CD4-positive, alpha-beta T cell treated with Interleukin-15 for 4 hours (primary cell): Measurements from ENCODE around the gene PNRC1.
"Not testable (repeated sequence)": the region's sequence is repeated elsewhere in the genome, so short reads cannot be mapped to it uniquely, and the experiment has no call there.

ENCODE experiments used
- DNase-seq: peaks from one replicate; pipeline ENCODE4 v3.0.0-alpha.2; 2020; ENCODE audit warnings: low spot score

PNRC1 gene

DNA sequence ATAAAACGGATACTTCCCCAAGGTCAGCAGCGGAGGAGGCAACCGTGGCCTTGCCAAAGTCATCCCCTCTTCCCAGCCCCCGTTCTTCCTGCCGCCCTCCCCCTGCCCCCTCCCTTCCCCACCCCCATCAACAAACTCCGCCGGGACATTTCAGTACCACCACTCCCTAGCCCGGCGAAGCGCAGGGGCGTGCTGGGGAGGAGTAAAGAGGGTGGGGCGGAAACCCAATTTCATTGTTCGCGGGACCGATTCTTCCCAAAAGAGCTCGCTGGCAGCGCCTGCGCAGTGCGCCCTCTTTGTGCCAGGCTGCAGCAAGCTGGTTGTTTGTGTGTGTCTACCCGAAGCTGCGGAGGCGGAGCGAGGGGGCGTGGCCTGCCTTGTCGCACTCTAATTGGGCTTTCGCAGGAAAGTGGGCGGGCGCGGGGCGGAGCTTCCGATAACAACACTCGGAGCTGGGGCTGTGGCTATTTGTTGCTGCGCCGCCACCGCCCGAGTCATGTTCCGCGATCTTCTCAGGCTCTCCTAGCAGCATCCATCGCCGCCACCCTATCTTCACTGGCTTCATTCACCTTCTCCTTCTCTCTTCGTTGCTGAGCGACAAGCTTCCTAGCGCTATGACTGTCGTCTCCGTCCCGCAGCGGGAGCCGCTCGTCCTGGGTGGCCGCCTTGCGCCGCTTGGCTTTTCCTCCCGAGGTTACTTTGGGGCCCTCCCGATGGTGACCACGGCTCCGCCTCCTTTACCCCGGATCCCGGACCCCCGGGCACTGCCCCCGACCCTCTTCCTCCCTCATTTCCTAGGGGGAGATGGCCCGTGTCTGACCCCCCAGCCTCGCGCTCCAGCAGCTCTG, at the start of gene PNRC1:
TSS of gene PNRC1 (plus strand) at position 471 of the 848 bp plus-strand sequence. CDS start at position 615, 144 bp downstream.
- DNase-seq, result peak; percentile 100

DNA sequence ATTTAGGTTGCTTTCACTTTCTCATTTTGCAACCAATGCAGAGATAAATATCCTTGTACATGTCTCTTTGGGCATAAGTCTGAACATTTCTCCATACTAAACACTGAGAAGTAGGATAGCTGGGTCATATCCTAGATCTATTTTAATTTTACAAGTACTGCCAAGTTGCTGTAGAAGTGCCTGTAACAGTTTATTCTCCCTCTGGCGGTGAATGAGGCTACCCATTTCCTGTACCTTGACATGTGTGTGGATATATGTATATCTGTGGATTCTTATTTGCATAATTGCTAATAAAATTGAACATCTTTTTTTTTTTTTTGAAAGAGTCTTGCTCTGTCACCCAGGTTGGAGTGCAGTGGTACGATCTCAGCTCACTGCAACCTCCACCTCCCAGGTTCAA, 48.0 kb upstream of the PNRC1 start:
- no peak for DNase-seq

DNA sequence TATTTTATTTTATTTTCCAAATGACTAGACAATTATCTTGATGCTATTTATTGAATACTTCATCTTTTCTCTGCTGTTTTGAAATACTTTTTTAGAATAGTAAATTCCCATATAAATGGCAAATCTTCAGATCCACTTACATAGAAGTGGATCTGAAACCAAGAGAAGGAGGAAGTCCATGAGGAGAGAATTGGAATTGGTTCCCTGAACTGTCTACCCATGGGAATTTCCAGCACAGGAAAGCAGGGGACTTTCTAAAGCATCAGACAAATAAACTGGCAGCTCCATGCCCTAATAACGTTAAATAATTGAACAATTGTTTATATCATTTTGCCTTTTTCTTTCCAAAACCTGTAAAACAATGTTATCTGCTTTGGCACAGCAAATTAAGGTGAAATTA, 47.1 kb upstream of the PNRC1 start:
- DNase-seq, result no peak

DNA sequence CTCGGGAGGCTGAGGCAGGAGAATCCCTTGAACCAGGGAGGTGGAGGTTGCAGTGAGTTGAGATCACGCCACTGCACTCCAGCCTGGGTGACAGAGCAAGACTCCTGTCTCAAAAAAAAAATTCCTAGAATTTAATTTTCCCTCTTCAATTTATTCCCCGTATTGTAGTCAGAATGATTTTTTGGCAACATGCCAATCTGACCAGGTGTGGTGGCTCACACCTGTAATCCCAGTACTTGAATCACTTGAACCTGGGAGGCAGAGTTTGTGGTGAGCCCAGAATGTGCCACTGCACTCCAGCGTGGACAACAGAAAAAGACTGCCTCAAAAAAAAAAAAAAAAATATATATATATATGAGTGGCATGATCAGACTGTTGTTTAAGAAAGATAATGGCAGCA, 46.4 kb upstream of the PNRC1 start:
- DNase-seq, result not testable (repeated sequence)

DNA sequence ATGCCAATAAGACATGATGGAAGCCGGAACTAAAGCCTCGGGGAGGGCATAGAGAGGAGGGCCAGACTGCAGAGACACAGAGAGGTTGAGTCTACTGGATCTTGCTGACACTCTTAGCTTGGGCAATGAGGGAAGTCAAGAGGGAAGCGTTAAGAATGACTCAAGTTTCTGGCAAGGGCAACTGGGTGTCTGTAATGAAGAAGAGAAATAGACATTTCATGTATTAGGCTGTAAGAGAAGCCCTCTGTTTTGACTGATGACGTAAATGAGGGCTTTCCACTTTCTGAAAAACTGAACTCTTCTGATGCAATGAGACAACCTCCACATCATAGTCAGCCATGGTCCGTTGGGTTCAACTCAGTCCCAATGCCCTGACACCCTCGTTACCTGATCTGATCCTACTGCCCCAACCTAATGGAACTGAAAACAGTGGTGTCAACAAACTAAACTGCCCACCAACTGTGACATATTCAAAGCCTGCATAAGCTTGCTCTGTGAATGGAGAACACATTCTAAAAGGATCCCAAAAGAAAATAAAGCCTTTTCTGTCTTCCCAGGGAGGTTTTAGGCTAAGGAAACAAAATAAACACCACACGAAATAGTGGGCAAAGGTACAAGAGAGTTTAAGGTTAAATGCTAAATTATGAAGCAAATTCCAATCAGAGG, 45.8 kb upstream of the PNRC1 start:
- no peak for DNase-seq

DNA sequence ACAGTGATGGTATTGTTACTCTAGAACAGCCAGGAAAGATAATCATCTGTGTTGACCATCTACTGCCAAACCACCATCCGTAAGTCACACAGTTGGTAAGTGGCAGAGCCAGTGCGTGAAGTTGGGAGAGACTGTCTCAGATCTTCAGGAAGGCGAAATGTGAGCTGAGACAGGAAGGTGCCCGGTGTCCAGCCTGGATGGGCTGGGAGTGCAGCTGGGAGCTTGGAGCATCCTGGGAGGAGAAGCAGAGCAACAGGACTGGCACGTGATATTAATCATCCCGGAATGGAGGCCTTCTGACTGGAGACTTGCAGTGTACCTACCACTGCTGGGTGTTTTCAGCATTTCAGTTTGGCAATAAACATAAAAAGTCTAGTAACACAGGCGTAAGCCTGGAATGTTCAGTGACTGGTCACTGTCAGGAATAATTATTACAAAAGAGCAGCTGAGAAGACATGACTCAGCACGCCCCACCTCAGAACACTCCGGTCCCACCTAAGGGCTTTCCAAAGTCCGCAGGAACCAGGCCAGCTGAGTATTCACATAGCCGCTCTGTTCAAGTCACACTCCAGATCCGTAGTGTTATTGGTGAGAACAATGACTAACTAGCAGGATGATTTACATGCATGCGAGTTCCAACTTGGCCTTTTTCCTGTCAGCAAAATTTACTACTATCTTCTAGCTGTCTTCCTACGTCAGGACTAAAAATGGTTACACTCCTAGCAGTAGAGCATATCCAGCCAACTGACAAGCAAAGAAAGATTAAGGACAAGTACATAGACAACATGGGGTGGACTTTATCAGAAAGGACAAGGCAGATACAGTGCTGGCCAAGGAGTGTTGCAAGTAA, 45.1 kb upstream of the PNRC1 start:
- DNase-seq, result no peak

DNA sequence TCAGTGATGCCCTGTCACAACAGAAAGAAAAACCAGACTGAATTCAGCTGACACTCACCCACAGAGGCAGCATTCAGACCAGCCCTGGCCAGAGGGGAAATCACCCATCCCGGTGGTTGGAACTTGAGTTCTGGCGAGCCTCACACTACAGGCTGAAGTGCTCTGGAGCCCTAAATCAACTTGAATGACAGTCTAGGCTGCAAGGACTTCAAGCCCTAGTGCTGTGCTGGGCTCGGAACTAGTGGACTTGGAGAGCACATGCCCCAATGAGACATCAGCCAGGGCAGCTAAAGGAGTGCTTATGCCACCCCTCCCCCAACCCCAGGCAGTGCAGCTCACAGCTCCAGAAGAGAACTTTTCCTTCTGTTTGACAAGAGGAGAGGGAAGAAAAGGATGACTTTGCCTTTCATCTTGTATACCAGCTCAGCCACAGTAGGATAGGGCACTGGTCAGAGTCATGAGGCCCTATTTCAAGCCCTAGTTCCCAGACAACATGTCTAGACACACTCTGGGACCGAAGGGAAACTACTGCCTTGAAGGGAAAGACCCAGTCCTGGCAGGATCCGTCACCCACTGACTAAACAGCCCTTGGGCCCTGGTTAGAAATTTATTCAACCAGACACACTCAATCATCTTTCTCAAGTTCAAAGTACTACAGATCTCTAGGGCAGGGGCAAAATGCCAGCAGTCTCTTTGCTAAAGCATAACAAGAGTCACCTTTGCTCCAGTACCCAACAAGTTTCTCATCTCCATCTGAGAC, 43.2 kb upstream of the PNRC1 start:
- DNase-seq, result no peak

DNA sequence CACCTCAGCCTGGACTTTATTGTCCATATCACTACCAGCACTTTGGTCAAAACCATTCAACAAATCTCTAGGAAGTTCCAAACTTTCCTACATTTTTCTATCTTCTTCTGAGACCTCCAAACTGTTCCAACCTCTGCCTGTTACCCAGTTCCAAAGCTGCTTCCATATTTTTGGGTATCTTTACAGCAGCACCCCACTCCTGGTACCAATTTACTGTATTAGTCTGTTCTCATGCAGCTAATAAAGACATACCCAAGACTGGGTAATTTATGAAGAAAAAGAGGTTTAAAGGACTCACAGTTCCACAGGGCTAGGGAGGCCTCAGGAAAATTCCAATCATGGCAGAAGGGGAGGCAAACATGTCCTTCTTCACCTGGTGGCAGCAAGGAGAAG, 42.7 kb upstream of the PNRC1 start:
- DNase-seq, result not testable (repeated sequence)

DNA sequence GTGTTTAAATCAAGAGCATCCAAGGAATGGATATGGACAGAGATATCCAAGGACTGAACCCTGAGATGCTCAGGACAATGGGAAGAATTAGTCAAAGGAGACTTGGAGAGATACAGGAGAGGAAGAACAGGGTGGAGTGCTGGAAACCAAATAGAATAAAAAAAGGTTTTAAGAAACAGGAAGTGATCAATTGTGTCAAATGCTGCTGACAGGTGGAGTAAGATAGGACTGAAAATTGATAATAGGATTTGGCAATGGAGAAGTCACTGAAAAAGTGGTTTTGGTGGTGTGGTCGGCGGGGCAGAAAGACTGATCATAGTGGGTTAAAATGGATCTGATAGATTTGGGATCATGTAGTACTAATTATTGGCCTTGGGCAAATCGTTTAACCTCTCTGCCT, 37.9 kb upstream of the PNRC1 start:
- no peak for DNase-seq

DNA sequence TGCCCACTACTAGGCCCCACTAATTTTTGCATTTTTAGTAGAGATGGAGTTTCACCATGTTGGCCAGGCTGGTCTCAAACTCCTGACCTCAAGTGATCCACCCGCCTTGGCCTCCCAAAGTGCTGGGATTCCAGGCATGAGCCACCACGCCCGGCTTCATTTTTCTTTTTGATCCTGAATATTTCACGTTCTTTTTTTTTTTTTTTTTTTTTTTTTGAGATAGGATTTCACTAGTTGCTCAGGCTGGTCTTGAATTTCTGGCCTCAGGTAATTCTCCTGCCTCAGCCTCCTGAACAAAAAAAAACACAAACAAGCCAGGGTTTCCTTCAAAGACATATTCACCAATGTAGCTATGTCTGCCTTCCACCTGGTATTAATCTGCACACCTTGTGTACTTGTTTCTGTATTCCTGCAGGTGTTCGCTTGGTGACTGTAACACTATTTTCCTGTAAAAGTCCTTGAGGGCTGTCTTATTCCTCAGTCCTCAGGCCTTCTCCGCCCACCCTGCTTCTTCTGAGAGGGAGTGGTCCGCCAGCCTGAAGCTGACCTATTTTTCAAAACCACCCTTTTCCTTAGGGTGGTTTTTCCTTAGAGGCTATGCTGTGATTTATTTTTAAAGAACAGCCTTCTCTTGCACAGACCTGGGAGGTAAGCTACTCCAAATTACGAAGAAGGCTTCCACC, 36.1 kb upstream of the PNRC1 start:
- no peak for DNase-seq

DNA sequence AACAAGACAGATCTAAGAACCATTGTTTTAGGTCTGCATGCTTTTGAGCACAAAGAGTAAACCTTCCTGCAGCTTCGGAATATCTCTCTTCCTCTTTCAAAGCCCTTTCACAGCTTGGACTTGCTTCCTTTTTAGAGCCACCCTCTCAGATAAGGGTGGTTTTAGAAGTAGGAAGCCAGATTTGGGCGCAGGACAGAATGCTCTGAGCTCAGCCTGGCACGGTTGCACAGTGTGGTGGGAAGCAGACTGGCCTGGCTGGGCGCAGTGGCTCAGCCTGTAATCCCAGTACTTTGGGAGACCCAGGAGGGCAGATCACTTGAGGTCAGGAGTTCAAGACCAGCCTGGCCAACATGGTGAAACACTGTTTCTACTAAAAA, 35.6 kb upstream of the PNRC1 start:
- DNase-seq, result no peak

DNA sequence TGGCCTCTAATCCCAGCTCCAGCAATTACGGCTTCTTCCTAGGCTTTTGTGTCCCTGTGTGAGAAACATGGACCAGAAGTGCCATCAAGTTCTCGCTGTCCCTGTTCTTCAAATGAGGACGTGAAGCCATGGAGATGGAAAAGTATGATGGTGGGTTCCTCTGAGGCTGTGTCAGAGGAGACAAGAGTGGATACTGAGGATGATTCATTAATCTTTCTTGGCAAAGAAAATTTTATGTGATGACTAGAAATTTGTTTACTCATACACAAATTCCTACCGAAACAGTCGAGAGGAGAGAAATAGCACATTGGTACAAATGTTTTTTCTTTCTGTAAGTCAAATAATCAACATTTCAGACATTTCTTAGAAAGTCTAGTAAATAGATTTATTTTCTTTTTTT, 35.0 kb upstream of the PNRC1 start:
- no peak for DNase-seq

DNA sequence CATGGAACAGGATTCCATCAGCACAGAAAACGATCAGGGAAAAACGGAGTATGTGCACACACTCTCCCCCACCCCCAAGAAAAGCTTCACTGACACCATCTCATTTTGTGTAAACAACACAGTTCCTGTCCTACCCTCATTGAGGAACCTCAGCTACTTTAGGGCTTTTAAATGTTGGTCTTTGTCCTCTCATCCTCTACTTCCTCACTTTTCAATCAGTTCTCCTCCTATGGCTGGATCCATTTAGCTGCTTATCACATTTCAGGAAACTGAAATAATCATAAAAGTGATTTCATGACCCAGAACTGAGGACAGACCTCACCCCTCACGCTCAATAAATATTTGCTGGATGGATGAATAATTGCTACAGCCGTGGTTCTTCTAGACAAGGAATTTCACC, 33.1 kb upstream of the PNRC1 start:
- DNase-seq, result no peak

DNA sequence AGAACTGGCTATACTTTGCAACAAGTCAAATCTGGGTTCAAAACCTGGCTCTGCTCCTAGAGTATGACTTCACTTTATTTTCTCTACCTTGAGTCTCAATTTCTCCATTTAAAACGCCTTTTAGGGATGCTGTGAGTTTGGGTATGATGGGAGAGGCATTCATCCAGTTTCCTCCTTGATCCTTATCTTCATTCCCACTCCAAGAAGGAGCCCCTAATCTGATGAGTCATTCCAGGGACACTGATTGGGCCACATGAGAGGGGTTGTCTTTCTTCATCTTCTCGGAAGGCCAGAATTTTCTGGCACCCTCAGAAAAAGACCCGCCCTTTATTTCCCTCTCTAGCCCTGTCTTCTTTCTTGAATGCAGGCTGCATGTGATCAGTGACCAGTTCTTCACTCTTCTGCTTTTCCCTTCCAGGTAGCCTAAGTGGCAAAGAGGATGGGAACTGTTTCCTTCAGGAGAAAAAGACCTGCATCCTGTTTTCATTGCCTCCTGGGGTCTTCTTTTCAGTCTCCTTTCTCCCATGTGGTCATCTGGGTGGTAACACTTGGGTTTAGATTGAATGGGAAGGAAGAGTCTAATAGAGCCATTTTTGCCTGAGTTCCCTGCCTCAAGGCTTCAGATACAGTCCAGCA, 32.1 kb upstream of the PNRC1 start:
- no peak for DNase-seq

DNA sequence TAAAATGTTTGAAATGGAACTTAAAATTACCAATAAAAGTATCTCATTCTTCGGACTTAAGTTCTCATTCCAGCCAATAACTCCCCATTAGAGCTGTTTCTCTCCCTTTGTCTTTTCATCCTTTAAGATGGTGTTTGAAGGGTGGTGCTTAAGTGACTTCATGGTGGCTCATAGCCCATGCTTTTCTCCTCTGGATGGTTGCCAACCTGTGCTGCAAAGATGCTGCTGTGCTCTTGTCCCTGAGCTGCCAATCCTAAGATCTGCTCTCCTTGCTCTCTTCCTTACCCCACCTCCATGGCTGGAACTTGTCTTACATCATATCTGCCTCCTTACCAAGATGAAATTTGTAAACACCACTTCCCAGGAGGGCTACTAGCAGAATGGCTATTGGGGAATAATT, 31.6 kb upstream of the PNRC1 start:
- DNase-seq, result no peak

DNA sequence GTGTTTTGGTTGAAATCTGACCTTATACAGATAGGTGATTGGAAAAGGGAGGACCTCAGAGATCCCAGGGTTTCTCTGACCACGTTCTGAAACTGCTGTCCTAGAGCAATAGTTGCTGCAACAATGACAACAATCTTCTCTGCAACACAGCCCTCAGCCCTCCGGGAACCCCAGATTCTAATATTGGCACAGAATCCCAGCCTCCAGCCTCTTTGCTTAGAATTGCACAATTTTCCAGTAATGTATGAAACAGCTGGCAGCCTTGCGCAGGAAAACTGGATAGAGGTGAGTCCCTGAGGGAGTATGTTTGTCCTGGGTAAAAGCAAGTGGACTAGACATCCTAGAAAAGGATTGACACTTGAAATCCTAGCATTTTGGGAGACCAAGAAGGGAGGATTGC, 30.4 kb upstream of the PNRC1 start:
- no peak for DNase-seq

DNA sequence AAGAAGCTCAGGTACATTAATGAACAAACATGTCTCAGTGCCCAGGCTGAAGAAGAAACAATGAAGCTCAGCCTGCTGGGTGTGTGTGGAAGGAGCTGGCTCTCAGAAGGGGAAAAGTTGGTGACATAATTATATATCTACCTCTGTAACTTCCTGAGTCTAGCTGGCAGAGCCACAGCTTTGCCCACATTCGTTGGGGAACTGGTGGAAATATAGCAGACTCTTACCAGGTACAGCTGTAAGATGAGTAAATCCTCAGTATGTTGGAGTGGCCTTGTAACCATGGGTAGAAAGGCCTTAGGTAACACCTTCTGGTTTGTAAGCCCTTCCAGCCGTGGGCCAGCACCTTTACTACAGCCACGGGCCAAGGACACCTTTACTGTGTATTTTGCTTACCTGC, 29.9 kb upstream of the PNRC1 start:
- no peak for DNase-seq

DNA sequence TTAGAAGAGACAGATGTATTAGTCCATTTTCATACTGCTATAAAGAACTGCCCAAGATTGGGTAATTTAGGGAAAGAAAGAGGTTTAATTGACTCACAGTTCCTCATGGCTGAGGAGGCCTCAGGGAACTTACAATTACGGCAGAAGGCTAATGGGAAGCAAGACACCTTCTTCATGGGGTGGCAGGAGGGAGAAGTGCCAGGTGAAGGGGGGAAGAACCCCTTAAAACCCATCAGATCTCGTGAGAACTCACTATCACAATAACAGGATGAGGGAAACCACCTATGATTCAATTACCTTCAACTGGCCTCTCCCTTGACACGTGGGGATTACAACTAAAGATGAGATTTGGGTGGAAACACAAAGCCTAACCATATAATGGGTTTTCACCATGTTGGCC, 28.9 kb upstream of the PNRC1 start:
- DNase-seq, result no peak

DNA sequence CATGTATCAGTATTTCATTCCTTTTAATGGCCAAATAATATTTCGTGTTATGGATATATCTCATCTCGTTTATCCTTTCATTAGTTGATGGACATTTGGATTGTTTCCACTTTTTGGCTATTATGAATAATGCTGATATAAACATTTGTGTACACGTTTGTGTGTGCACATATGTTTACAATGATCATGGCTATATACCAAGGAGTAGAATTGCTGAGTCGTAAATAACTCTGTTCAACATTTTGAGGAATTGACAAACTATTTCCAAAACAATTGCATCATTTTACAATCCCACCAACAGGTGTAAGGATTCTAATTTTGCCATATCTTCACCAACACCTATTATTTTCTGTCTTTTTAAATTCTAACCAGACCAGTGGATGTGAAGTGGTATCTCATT, 26.3 kb upstream of the PNRC1 start:
- no peak for DNase-seq

DNA sequence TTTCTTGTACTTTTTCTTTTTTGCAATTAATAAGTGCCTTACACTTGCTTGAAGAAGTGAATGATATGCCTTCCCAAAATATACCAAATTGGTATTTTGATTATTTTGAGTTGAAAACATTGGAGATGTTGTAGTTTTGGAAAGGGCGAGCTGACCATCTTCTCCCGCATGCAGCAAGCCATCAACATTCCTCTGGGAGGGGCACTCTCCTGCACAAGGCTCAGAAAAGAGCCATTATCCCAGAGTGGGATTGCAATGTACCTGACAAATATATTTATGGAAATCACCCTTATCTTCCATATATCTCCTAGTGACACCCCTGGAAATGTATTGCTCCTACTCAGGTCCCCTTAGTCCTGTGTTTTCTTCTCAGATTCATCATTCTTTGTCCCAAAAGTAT, 22.8 kb upstream of the PNRC1 start:
- DNase-seq, result no peak

DNA sequence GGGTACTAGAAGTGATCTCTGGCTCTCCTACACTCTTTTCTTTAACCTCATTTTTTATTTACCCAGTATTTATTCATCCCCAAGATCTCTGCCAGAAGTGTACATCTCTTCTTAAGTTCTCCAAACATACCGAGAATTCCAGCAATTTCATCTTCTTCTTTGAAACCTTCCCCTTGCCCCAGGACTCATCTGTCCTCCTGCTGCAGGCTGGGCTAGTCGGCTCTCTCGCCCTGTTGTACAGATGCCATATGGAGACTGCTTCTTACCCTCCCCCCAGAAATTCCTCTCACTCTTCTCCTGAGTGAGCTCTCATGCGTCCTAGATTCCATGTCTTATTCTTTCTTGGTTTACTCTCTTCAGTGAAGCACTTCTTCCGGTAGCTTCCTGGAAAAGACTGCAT, 21.9 kb upstream of the PNRC1 start:
- DNase-seq, result no peak
